Karpas-422 (cell line): ENCODE measurements around the gene DHX15. TPM values are rescaled to one million over a fixed set of nuclear protein-coding genes. Genes with fewer than 3 reads are reported as not detected.

Experiments used
- DNase-seq: peaks from one replicate; pipeline ENCODE4 v3.0.0-alpha.2; 2015
- H2AFZ ChIP-seq: fragments of 200-600 bp; sonication (generic); 2 replicates; pipeline ENCODE4 v1.6.1; 2014; ENCODE audit warnings: antibody characterized with exemption, low read length, mixed read lengths
- H3K27ac ChIP-seq: fragments of 200-600 bp; sonication (generic); 2 replicates; pipeline ENCODE4 v1.5.1; 2014; ENCODE audit warnings: mild to moderate bottlenecking, low read length, moderate library complexity
- H3K27me3 ChIP-seq: fragments of 200-600 bp; sonication (generic); 2 replicates; pipeline ENCODE4 v1.6.1; 2014; ENCODE audit warnings: low read length, mixed read lengths
- H3K36me3 ChIP-seq: fragments of 200-600 bp; sonication (generic); 2 replicates; pipeline ENCODE4 v1.6.1; 2014; ENCODE audit warnings: low read length, mixed read lengths; ENCODE audit not compliant: insufficient read depth
- H3K4me1 ChIP-seq: fragments of 200-600 bp; sonication (generic); 2 replicates; pipeline ENCODE4 v1.6.1; 2014; ENCODE audit warnings: mild to moderate bottlenecking, low read length, mixed read lengths
- H3K4me2 ChIP-seq: fragments of 200-600 bp; sonication (generic); 2 replicates; pipeline ENCODE4 v1.6.1; 2014; ENCODE audit warnings: low read length, low read depth, mild to moderate bottlenecking; ENCODE audit not compliant: poor library complexity, severe bottlenecking
- H3K4me3 ChIP-seq: fragments of 200-600 bp; sonication (generic); 2 replicates; pipeline ENCODE4 v1.5.1; 2014; ENCODE audit warnings: mild to moderate bottlenecking, antibody characterized with exemption, low read length, mixed read lengths
- H3K79me2 ChIP-seq: fragments of 200-600 bp; sonication (generic); 2 replicates; pipeline ENCODE4 v1.6.1; 2014; ENCODE audit warnings: mild to moderate bottlenecking, low read length, mixed read lengths
- H3K9ac ChIP-seq: fragments of 200-600 bp; sonication (generic); 2 replicates; pipeline ENCODE4 v1.6.0; 2014; ENCODE audit warnings: low read length
- H3K9me2 ChIP-seq: fragments of 200-600 bp; sonication (generic), shearing (Covaris generic); replicated peaks from 2 replicates; pipeline ENCODE4 v1.6.0; 2014; ENCODE audit warnings: mild to moderate bottlenecking, low read length, moderate library complexity; ENCODE audit not compliant: insufficient read depth
- H3K9me3 ChIP-seq: fragments of 300-700, 200-600 bp; sonication (generic); 2 replicates; pipeline ENCODE4 v1.6.1; 2014; ENCODE audit warnings: low read length, mixed read lengths
- H4K20me1 ChIP-seq: fragments of 200-600 bp; sonication (generic); 2 replicates; pipeline ENCODE4 v1.6.1; 2014; ENCODE audit warnings: mild to moderate bottlenecking, antibody characterized with exemption, low read length, low read depth; ENCODE audit not compliant: insufficient read depth
- total RNA-seq: library from RNA; depleted of rRNA; stranded (reverse); fragments of >200 nt; shearing (Covaris generic); gene quantifications from 2 replicates; pipeline ENCODE4 v1.2.3, GENCODE V29; 2014; ENCODE audit warnings: low replicate concordance

Gene DHX15
- total RNA-seq, 1 experiment from 2014 or later, result 189 TPM

- H3K79me2 ChIP-seq, result no peaks in the 10 kb centered on the region
- peaks cover 4% of the 10 kb centered on the region; the same call in 1 of the 2 replicates for H3K9me3 ChIP-seq
- no peaks in the 10 kb centered on the region for H4K20me1 ChIP-seq
- no peak for DNase-seq
- H3K27ac ChIP-seq, result no peak overlapping the region
- H3K36me3 ChIP-seq, result no peaks in the 10 kb centered on the region
- no peaks in the 10 kb centered on the region for H3K4me1 ChIP-seq
- H2AFZ ChIP-seq, result no peak overlapping the region
- H3K27me3 ChIP-seq, result no peaks in the 10 kb centered on the region
- no peak overlapping the region for H3K4me2 ChIP-seq
- no peaks in the 10 kb centered on the region for H3K9me2 ChIP-seq
- no peak overlapping the region for H3K9ac ChIP-seq
- H3K4me3 ChIP-seq, result no peak overlapping the region
Observed at GRCh38 chr4:24598025-24598424, 13.7 kb upstream of the DHX15 start.

GRCh38 chr4:24595659-24596058, 11.3 kb upstream of the DHX15 start:
- no peaks in the 10 kb centered on the region for H3K36me3 ChIP-seq
- H3K9me3 ChIP-seq, result peaks cover 4% of the 10 kb centered on the region; the same call in 1 of the 2 replicates
- no peak overlapping the region for H3K9ac ChIP-seq
- DNase-seq, result no peak
- no peaks in the 10 kb centered on the region for H4K20me1 ChIP-seq
- H3K79me2 ChIP-seq, result no peaks in the 10 kb centered on the region
- no peaks in the 10 kb centered on the region for H3K4me1 ChIP-seq
- H3K9me2 ChIP-seq, result no peaks in the 10 kb centered on the region
- no peak overlapping the region for H3K4me3 ChIP-seq
- no peak overlapping the region for H3K27ac ChIP-seq
- no peak overlapping the region for H2AFZ ChIP-seq
- peaks cover 5% of the 10 kb centered on the region; the same call in 1 of the 2 replicates for H3K27me3 ChIP-seq
- H3K4me2 ChIP-seq, result no peak overlapping the region

GRCh38 chr4:24594887-24595286, 10.5 kb upstream of the DHX15 start:
- H3K4me2 ChIP-seq, result no peak overlapping the region
- no peaks in the 10 kb centered on the region for H3K9me2 ChIP-seq
- no peaks in the 10 kb centered on the region for H3K4me1 ChIP-seq
- no peak overlapping the region for H3K9ac ChIP-seq
- peaks cover 5% of the 10 kb centered on the region; the same call in 1 of the 2 replicates for H3K27me3 ChIP-seq
- H3K36me3 ChIP-seq, result no peaks in the 10 kb centered on the region
- DNase-seq, result no peak
- H3K79me2 ChIP-seq, result no peaks in the 10 kb centered on the region
- H3K27ac ChIP-seq, result no peak overlapping the region
- peaks cover 11% of the 10 kb centered on the region for H3K9me3 ChIP-seq
- H3K4me3 ChIP-seq, result no peak overlapping the region
- no peaks in the 10 kb centered on the region for H4K20me1 ChIP-seq
- no peak overlapping the region for H2AFZ ChIP-seq

GRCh38 chr4:24589448-24589847, 5.1 kb upstream of the DHX15 start:
- H3K79me2 ChIP-seq, result no peaks in the 10 kb centered on the region
- no peak overlapping the region for H3K4me2 ChIP-seq
- H3K4me3 ChIP-seq, result no peak overlapping the region
- peaks cover 6% of the 10 kb centered on the region for H3K9me3 ChIP-seq
- no peaks in the 10 kb centered on the region for H3K9me2 ChIP-seq
- no peak overlapping the region for H2AFZ ChIP-seq
- no peak overlapping the region for H3K27ac ChIP-seq
- no peak for DNase-seq
- H4K20me1 ChIP-seq, result no peaks in the 10 kb centered on the region
- peaks cover 10% of the 10 kb centered on the region; the same call in 1 of the 2 replicates for H3K27me3 ChIP-seq
- peaks cover 23% of the 10 kb centered on the region for H3K4me1 ChIP-seq
- no peaks in the 10 kb centered on the region for H3K36me3 ChIP-seq
- no peak overlapping the region for H3K9ac ChIP-seq

DNA sequence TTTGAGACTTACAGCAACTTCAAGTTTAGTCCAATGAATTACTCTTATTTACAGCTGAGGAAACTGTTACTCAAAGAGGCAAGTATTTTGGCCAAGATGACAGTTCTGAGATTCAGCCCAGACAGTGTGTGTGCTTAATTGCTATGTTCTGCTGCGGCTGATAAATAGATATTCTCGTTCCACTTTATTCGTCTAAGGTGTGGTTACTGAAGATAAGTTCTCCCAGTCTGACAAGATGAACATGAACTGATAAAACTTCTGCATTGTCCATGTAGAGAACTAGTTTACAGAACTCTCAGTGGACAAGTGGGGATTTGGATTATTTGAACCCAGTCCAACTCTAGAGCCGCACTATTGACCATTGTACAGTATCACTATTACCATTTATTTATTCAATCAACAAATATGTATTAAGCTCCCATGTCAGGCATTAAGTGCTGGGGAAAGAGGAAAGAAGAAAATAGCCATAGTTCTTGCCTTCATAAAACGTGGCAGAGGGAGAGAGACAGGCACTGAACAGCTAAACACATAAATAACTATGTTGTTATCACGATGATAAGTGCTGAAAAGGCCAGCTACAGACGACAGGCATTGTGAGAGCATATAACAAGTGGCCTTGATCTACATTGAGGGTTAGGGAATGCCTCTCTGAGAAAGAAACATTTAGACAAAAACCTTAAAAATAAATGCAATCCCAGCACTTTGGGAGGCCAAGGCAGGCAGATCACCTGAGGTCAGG, 4.0 kb upstream of the DHX15 start:
- Histone ChIP-seq H2AFZ (no peak overlapping the region), H3K9ac (no peak overlapping the region), H3K79me2 (peaks cover 10% of the 10 kb centered on the region), H3K9me3 (peaks cover 6% of the 10 kb centered on the region), H4K20me1 (no peaks in the 10 kb centered on the region; the same call in 1 of the 2 replicates), H3K27me3 (peaks cover 10% of the 10 kb centered on the region; the same call in 1 of the 2 replicates), H3K4me3 (no peak overlapping the region), H3K9me2 (no peaks in the 10 kb centered on the region), H3K4me2 (no peak overlapping the region), H3K27ac (no peak overlapping the region), H3K4me1 (peaks cover 23% of the 10 kb centered on the region), H3K36me3 (no peaks in the 10 kb centered on the region)
- no peak for DNase-seq

DNA sequence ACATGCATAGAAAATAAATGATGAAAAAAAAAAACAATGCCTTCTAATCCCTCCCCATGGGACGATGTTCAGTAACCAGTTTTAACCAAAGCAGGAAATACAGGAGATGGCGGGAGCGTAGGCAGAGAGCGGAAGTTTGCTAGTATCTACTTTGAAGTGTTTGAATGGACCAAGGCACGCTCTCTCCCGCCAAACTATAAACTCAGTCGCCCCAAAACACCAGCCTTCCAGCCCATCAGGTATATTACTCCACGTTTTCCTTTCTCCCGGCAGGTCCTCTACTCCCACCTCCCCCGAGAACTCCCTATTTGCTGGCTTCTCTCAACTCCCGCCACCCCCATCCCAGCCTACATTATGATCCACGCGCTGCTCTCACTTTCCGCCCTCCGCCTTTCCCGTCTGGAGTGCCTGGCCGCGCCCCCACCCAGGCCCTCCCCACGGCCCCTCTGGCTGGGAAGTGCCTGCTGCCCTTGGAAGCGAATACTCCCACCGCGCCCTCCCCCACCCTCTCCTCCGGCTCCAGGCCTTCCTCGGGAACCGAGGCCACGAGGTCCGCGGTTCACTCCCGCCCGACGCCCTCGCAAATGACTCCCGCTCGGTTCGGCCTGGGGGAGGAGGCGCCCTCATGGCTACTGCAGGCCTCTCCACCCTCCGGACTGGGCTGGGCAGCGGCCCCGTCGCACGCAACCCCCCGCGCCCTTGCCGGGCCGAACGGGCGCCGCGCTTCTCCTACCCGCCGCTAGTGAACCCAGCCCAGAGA, 723 bp downstream of the DHX15 start:
- H3K9me2 ChIP-seq, result no peaks in the 10 kb centered on the region
- peak; percentile 78 for DNase-seq
- H3K4me1 ChIP-seq, result peaks cover 49% of the 10 kb centered on the region
- H3K27ac ChIP-seq, result peak overlapping the region; percentile 82
- peaks cover 31% of the 10 kb centered on the region for H3K36me3 ChIP-seq
- peak overlapping the region; percentile 97 for H3K4me3 ChIP-seq
- no peaks in the 10 kb centered on the region for H3K27me3 ChIP-seq
- H4K20me1 ChIP-seq, result peaks cover 42% of the 10 kb centered on the region
- H3K79me2 ChIP-seq, result peaks cover 57% of the 10 kb centered on the region
- peak overlapping the region; percentile 100 for H3K9ac ChIP-seq
- peak overlapping the region; percentile 89 for H3K4me2 ChIP-seq
- no peaks in the 10 kb centered on the region for H3K9me3 ChIP-seq
- H2AFZ ChIP-seq, result no peak overlapping the region

GRCh38 chr4:24582235-24582832, 2.0 kb downstream of the DHX15 start:
- peaks cover 55% of the 10 kb centered on the region for H4K20me1 ChIP-seq
- H3K9me2 ChIP-seq, result no peaks in the 10 kb centered on the region
- no peak overlapping the region for H2AFZ ChIP-seq
- H3K4me3 ChIP-seq, result peak overlapping the region; percentile 97
- H3K79me2 ChIP-seq, result peaks cover 70% of the 10 kb centered on the region
- no peak overlapping the region for H3K27ac ChIP-seq
- H3K36me3 ChIP-seq, result peaks cover 44% of the 10 kb centered on the region
- H3K9ac ChIP-seq, result peak overlapping the region; percentile 100; the same call in 1 of the 2 replicates
- no peaks in the 10 kb centered on the region for H3K9me3 ChIP-seq
- peaks cover 52% of the 10 kb centered on the region for H3K4me1 ChIP-seq
- DNase-seq, result no peak
- H3K4me2 ChIP-seq, result peak overlapping the region; percentile 89
- no peaks in the 10 kb centered on the region for H3K27me3 ChIP-seq

- no peaks in the 10 kb centered on the region for H3K27me3 ChIP-seq
- peaks cover 33% of the 10 kb centered on the region for H3K4me1 ChIP-seq
- H3K4me3 ChIP-seq, result no peak overlapping the region
- no peak overlapping the region for H3K27ac ChIP-seq
- H3K36me3 ChIP-seq, result peaks cover 80% of the 10 kb centered on the region
- no peaks in the 10 kb centered on the region for H3K9me2 ChIP-seq
- H4K20me1 ChIP-seq, result peaks cover 89% of the 10 kb centered on the region
- no peak for DNase-seq
- no peaks in the 10 kb centered on the region for H3K9me3 ChIP-seq
- H3K9ac ChIP-seq, result no peak overlapping the region
- peaks cover 100% of the 10 kb centered on the region for H3K79me2 ChIP-seq
- H2AFZ ChIP-seq, result no peak overlapping the region
- H3K4me2 ChIP-seq, result no peak overlapping the region
Observed at GRCh38 chr4:24578364-24578763, 6.0 kb downstream of the DHX15 start.
